ENCODE results near the gene KLRK1.
"Not testable (repeated sequence)": the region's sequence is repeated elsewhere in the genome, so short reads cannot be mapped to it uniquely, and the experiment has no call there.

GRCh38 chr12:10420334-10420733 is 30.5 kb upstream of the KLRK1 start, which contains the start of gene KLRC3:
- TF ChIP-seq CTCF, POLR2A, EP300, POLR2AphosphoS5 (IDR thresholded peaks at IDR 0.05): not testable (repeated sequence)
